Uterus (tissue), 2 donors: Measurements from ENCODE around the gene ERO1B.

ENCODE experiments used
- CTCF ChIP-seq, 4 experiments: fragments of 200-600 bp in 2 of 4; fragments of 450-650 bp in 2 of 4; sonication (generic) in 2 of 4; IDR thresholded peaks; one replicate each; pipeline ENCODE4 v1.5.1; 2016 to 2019; ENCODE audit warnings: antibody characterized with exemption in 4 of 4, mild to moderate bottlenecking in 2 of 4, moderate library complexity in 1 of 4
- POLR2A ChIP-seq, 2 donors: fragments of 450-650 bp; IDR thresholded peaks; one replicate each; pipeline ENCODE4 v1.6.1; 2016; ENCODE audit warnings: antibody characterized with exemption in 2 of 2, mild to moderate bottlenecking in 1 of 2, moderate library complexity in 1 of 2

GRCh38 chr1:236173174-236173767, 108.5 kb downstream of the ERO1B start:
- TF ChIP-seq CTCF (IDR thresholded peaks at IDR 0.05) (no peak), POLR2A (IDR thresholded peaks at IDR 0.05) (no peak)
